ENCODE measurements around the gene OR9G4. TPM values are rescaled to one million over a fixed set of nuclear protein-coding genes. Genes with fewer than 3 reads are reported as not detected.

Gene OR9G4
- total RNA-seq = not detected in 2 replicates

GRCh38 chr11:56748597-56748996 lies at the start of gene OR9G4:
Gene OR9G4 (minus strand): TSS chr11:56748697. CDS start chr11:56743766, 4,931 bp downstream.

DNA sequence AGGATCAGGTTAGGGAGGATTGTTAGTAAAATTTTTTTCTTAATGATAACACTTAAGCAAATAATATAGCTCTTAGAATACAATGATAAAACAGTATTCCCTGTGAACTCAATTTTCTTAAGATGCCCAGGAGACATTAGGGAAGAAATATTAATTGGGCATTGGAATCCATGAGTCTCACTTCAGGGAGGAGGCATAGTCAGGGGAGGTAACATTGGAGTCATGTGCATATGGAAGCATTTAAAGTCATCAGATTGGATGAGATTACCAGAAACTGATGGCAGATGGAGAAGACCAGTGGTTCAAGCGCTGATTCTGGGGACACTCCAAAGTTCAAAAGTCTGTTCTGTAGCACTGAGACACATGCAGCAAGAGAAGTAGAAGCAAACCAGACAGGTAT lies 49.7 kb downstream of the OR9G4 start, which contains the start of gene OR9G1:
Gene OR9G1 (plus strand): TSS at position 301 of the 400 bp plus-strand sequence. CDS start 1,293 bp downstream, outside the sequence.

Small RNA genes within 50 kb of the gene (small RNA-seq; reads per million reads assigned to genes)
- gene AP001803.1 = not detected
- gene MIR6128 = not detected

Other genes with a start within 250 kb of the OR9G4 start
- not detected in 2 replicates for gene OR5M11, start 205.4 kb downstream of the OR9G4 start, total RNA-seq
- gene OR5M10, start 171.0 kb downstream of the OR9G4 start, total RNA-seq = 0.33 TPM in 1 of 2 replicates, not detected in the other
- under 0.01 and 0.43 TPM in 2 replicates for gene OR5M1, start 133.8 kb downstream of the OR9G4 start, total RNA-seq
- 0.33 TPM in 1 of 2 replicates, not detected in the other for gene OR5AP2, start 106.3 kb downstream of the OR9G4 start, total RNA-seq
- not detected in 2 replicates for gene OR5AR1, start 85.0 kb downstream of the OR9G4 start, total RNA-seq
- gene OR9G1, start 49.6 kb downstream of the OR9G4 start, total RNA-seq = not detected in 2 replicates
- gene OR5AK2, start 240.2 kb upstream of the OR9G4 start, total RNA-seq = not detected in 2 replicates